Measurements from ENCODE around the gene PDCD11.

PDCD11 gene

GRCh38 chr10:103459615-103460014, 63.2 kb downstream of the PDCD11 start:
- no peak for DNase-seq (ENCODE audit: low read depth)
- in situ Hi-C loops (cut with HindIII; ENCODE audit: low sequenced_read_pairs), result loop anchor here (10.0 kb wide), 1 partner anchor 55 kb away; no protein-coding TSS in a partner anchor
- no peak overlapping the region for H3K4me3 ChIP-seq (ENCODE audit: low read depth, low read length)
- no peak for TF ChIP-seq CTCF (IDR thresholded peaks at IDR 0.05; ENCODE audit: low read depth, low read length, missing control alignments)

DNA sequence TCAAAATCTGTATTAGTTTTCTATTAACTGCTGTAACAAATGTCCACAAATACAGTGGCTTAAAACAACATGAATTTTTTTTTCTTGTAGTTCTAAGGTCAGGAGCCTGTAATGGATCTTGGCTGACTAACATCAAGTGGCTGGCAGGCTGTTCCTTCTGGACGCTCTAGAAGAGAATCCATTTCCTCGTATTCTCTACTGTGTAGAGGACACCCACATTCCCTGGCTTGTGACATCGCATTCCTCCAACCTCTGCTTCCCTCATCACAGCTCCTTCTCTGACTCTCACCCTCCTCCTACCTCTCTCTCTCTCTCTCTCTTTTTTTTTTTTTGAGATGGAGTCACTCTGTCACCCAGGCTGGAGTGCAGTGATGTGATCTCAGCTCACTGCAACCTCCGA, 67.1 kb downstream of the PDCD11 start:
- H3K4me3 ChIP-seq (ENCODE audit: low read depth, low read length), result no peak overlapping the region
- DNase-seq (ENCODE audit: low read depth), result no peak
- in situ Hi-C loops (cut with HindIII; ENCODE audit: low sequenced_read_pairs), result no loop called here
- TF ChIP-seq CTCF (IDR thresholded peaks at IDR 0.05; ENCODE audit: low read depth, low read length, missing control alignments), result no peak

- DNase-seq (ENCODE audit: low read depth), result no peak
- H3K4me3 ChIP-seq (ENCODE audit: low read depth, low read length), result no peak overlapping the region
- no peak for TF ChIP-seq CTCF (IDR thresholded peaks at IDR 0.05; ENCODE audit: low read depth, low read length, missing control alignments)
- in situ Hi-C loops (cut with HindIII; ENCODE audit: low sequenced_read_pairs), result no loop called here
These were observed 69.2 kb downstream of the PDCD11 start for GRCh38 chr10:103465411-103466179.

DNA sequence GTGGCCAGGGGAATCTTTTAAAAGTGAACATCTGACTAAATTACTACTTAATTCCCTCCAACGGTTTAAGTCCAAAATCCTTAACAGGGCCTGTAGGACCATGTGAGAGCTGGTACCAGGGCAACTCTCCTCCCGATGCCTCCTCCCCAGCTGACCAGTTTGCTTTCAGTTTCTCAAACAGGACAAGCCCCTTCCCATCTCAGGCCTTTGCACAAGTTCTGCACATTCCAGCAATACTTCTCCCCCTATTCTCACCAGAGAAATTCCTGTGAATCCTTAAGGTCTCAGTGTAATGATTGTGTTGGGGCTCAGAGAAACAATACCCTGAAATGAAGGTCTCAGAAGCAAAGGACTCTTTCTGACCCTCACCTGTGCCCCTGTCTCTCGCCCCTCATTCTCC, 70.3 kb downstream of the PDCD11 start:
- H3K4me3 ChIP-seq (ENCODE audit: low read depth, low read length), result no peak overlapping the region
- DNase-seq (ENCODE audit: low read depth), result no peak
- TF ChIP-seq CTCF (IDR thresholded peaks at IDR 0.05; ENCODE audit: low read depth, low read length, missing control alignments), result no peak
- in situ Hi-C loops (cut with HindIII; ENCODE audit: low sequenced_read_pairs), result no loop called here

DNA sequence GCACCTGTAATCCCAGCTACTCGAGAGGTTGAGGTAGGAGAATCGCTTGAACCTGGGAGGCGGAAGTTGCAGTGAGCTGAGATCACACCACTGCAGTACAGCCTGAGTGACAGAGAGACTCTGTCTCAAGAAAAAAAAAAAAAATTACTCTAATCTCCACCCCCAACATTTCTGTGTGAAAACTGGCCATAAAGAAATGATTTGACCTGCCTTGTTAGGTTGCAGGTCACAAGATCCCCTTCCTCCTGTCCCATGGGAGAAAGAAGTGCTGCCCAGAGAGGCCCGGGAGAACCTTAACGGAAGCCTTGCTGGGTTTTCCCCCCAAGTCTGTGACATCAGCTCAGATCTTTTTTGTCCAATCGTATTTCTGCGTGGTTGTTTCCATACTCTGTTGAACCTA, 71.0 kb downstream of the PDCD11 start:
- no peak for DNase-seq (ENCODE audit: low read depth)
- no peak overlapping the region for H3K4me3 ChIP-seq (ENCODE audit: low read depth, low read length)
- in situ Hi-C loops (cut with HindIII; ENCODE audit: low sequenced_read_pairs), result no loop called here
- TF ChIP-seq CTCF (IDR thresholded peaks at IDR 0.05; ENCODE audit: low read depth, low read length, missing control alignments), result no peak

DNA sequence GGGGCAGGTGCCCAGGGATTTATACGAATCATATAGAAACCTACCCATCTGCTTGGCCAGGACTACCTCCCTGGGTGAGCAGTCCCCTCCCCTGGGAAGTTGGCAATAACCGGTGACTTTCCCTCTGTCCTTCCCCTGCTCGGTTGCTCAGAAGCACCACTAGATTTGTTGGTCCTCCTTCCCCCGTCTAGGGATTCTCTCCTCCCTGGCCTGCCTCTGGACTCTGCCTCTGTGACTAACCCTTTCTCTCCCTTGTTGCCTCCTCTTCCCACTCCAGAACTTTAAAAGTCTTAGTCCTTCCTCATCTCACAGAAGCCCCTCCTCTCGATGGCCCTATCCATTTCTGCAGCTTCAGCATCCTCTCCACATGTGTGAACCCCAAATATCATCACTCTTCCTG, 72.8 kb downstream of the PDCD11 start:
- no peak for TF ChIP-seq CTCF (IDR thresholded peaks at IDR 0.05; ENCODE audit: low read depth, low read length, missing control alignments)
- in situ Hi-C loops (cut with HindIII; ENCODE audit: low sequenced_read_pairs), result no loop called here
- no peak for DNase-seq (ENCODE audit: low read depth)
- H3K4me3 ChIP-seq (ENCODE audit: low read depth, low read length), result no peak overlapping the region
